CD4-positive, alpha-beta T cell (primary cell): ENCODE data around the gene TRAPPC14. TPM values are rescaled to one million over a fixed set of nuclear protein-coding genes. Genes with fewer than 3 reads are reported as not detected.

Experiments
- ATAC-seq: fragments of 200-7000 bp; cut with Tn5 transposase; one replicate; pipeline ENCODE4 v1.10.0; 2022; ENCODE audit warnings: mild to moderate bottlenecking; ENCODE audit not compliant: poor library complexity
- CTCF ChIA-PET: fragments of 350-600 bp; sonication (Branson Sonifier 250); formaldehyde crosslinking; loops from one replicate; lab custom pipeline; 2021; ENCODE audit warnings: antibody characterized with exemption, inconsistent platforms; lab: Charles Lee
- POLR2A ChIA-PET: fragments of 350-600 bp; sonication (Branson Sonifier 250); formaldehyde crosslinking; loops from one replicate; lab custom pipeline; 2021; ENCODE audit warnings: antibody characterized with exemption, inconsistent platforms; lab: Charles Lee
- DNase-seq, 14 experiments: peaks; one replicate each; pipeline ENCODE4 v3.0.0-alpha.2; 2013 to 2020; ENCODE audit warnings: mixed read lengths in 2 of 14
- H3K27ac ChIP-seq, 2 donors: one replicate each; pipeline versions ENCODE4 v1.5.1 to v1.7.0; 2013; ENCODE audit warnings: low read length in 2 of 2, low read depth in 1 of 2, mild to moderate bottlenecking in 1 of 2
- H3K27me3 ChIP-seq, 2 experiments: 1 replicate in 1 of 2; 2 replicates in 1 of 2; pipeline versions ENCODE4 v1.6.1 to v1.7.0; 2013; ENCODE audit warnings: low read length in 2 of 2, control low read depth in 1 of 2, mild to moderate bottlenecking in 1 of 2, moderate library complexity in 1 of 2; ENCODE audit not compliant: insufficient read depth in 2 of 2, control insufficient read depth in 1 of 2
- H3K36me3 ChIP-seq: one replicate; pipeline ENCODE4 v1.6.1; 2013; ENCODE audit warnings: low read length, control low read depth; ENCODE audit not compliant: insufficient read depth
- H3K4me1 ChIP-seq: one replicate; pipeline ENCODE4 v1.6.1; 2013; ENCODE audit warnings: low read length, control low read depth; ENCODE audit not compliant: insufficient read depth
- H3K4me3 ChIP-seq: one replicate; pipeline ENCODE4 v1.5.1; 2013; ENCODE audit warnings: mild to moderate bottlenecking, low read length, moderate library complexity
- H3K9me3 ChIP-seq, 2 experiments: 1 replicate in 1 of 2; 2 replicates in 1 of 2; pipeline versions ENCODE4 v1.6.1 to v1.7.0; 2013; ENCODE audit warnings: low read length in 2 of 2, mild to moderate bottlenecking in 2 of 2, control low read depth in 1 of 2, moderate library complexity in 1 of 2; ENCODE audit not compliant: control insufficient read depth in 1 of 2, insufficient read depth in 1 of 2
- H3K27ac Mint-ChIP-seq: one replicate; pipeline ENCODE4 v1.8.0; 2020; ENCODE audit warnings: mixed read lengths
- H3K27me3 Mint-ChIP-seq: one replicate; pipeline ENCODE4 v1.8.0; 2021; ENCODE audit warnings: mixed read lengths
- H3K36me3 Mint-ChIP-seq: one replicate; pipeline ENCODE4 v1.8.0; 2021; ENCODE audit warnings: low read depth, mixed read lengths
- H3K4me1 Mint-ChIP-seq: one replicate; pipeline ENCODE4 v1.8.0; 2021; ENCODE audit warnings: low read depth, mixed read lengths
- H3K4me3 Mint-ChIP-seq: one replicate; pipeline ENCODE4 v1.8.0; 2020; ENCODE audit warnings: mild to moderate bottlenecking, mixed read lengths
- H3K9me3 Mint-ChIP-seq: one replicate; pipeline ENCODE4 v1.8.0; 2020; ENCODE audit warnings: mixed read lengths
- CTCF ChIP-seq: fragments of 200-600 bp; IDR thresholded peaks from one replicate; pipeline ENCODE4 v1.8.0; 2022; ENCODE audit warnings: antibody characterized with exemption, mild to moderate bottlenecking
- intact Hi-C, 2 experiments: fragments of 100-400 bp; cut with DNase I in 1 of 2; cut with micrococcal nuclease in 1 of 2; formaldehyde crosslinking; loops; one replicate each; pipeline versions ENCODE4 v1.15.1 to v1.9.0; 2023 to 2025; cut with DNase I, micrococcal nuclease
- polyA plus RNA-seq, 2 donors: library from polyadenylated mRNA; unstranded; fragments of 120-200 nt; gene quantifications; one replicate each; pipeline ENCODE4 v1.2.1, GENCODE V29; 2013
- total RNA-seq, 174 experiments: library from RNA in 2 of 174; stranded (reverse) in 2 of 174; gene quantifications; one replicate each; pipeline ENCODE4 v1.2.3 and lab custom pipeline; 2021 to 2026

The TRAPPC14 gene
- total RNA-seq (10 to 100 TPM; 37.9 to 42.6 TPM), total RNA-seq (lab: John Stamatoyannopoulos, UW) (16.9 to 87.1 (median 41.5) reads per million in 172 experiments)
- polyA plus RNA-seq (2013, experiment 1 of 2), result 41.4 TPM
- 61.1 TPM for polyA plus RNA-seq (2013, experiment 2 of 2)

GRCh38 chr7:100158229-100159098 is at the start of gene TRAPPC14:
TSS of gene TRAPPC14 (minus strand) at chr7:100158723. CDS start at chr7:100158499, 224 bp downstream.
- H3K27ac Mint-ChIP-seq, result peak within 1 kb of the TSS; percentile 76
- peak within 1 kb of the TSS; percentile 93 for H3K4me3 Mint-ChIP-seq
- H3K27me3 Mint-ChIP-seq, result no peaks in the 10 kb centered on the region
- Histone ChIP-seq H3K4me1 (peaks cover 61% of the 10 kb centered on the region), H3K36me3 (peaks cover 38% of the 10 kb centered on the region), H3K4me3 (peak within 1 kb of the TSS; percentile 71), H3K27ac (peak within 1 kb of the TSS; percentile 48 to 87), H3K9me3 (no peaks in the 10 kb centered on the region), H3K27me3 (no peaks in the 10 kb centered on the region)
- CTCF ChIA-PET, result interaction anchor here (1.0 to 1.1 kb wide), 3 partner anchors 10 to 25 kb away, joined by 3 read pairs; partner anchors contain the start of genes GAL3ST4 and LAMTOR4
- peaks cover 59% of the 10 kb centered on the region for H3K4me1 Mint-ChIP-seq
- peaks cover 34% of the 10 kb centered on the region for H3K36me3 Mint-ChIP-seq
- TF ChIP-seq CTCF, result no peak
- no peaks in the 10 kb centered on the region for H3K9me3 Mint-ChIP-seq
- ATAC-seq (peak; percentile 84), DNase-seq (peak; percentile 79 to 98 (median 90))
- intact Hi-C loops, result loop anchor here (1.0 to 5.0 kb wide), 3 partner anchors 10 to 114 kb away; partner anchors contain the start of genes GPC2 (in 1 of the 2), LAMTOR4 (in 1 of the 2) and STAG3 (in 1 of the 2)
- POLR2A ChIA-PET, result interaction anchor here (0.7 to 3.1 kb wide), 10 partner anchors 9 to 64 kb away, joined by 3 to 27 read pairs (median 4); partner anchors contain the start of genes GAL3ST4, GPC2, LAMTOR4 and STAG3

- no peaks in the 10 kb centered on the region for H3K27me3 ChIP-seq
- no peaks in the 10 kb centered on the region for H3K36me3 ChIP-seq
- Mint-ChIP-seq H3K4me1 (peaks cover 14% of the 10 kb centered on the region), H3K27me3 (no peaks in the 10 kb centered on the region), H3K36me3 (no peaks in the 10 kb centered on the region), H3K4me3 (no peak overlapping the region), H3K9me3 (no peaks in the 10 kb centered on the region), H3K27ac (no peak overlapping the region)
- intact Hi-C loops, result no loop called here
- ChIA-PET CTCF (no interaction called here), POLR2A (no interaction called here)
- TF ChIP-seq CTCF, result no peak
- DNase-seq (no peak), ATAC-seq (no peak)
- no peak overlapping the region for H3K27ac ChIP-seq
- no peak overlapping the region for H3K4me3 ChIP-seq
- no peaks in the 10 kb centered on the region for H3K9me3 ChIP-seq
- H3K4me1 ChIP-seq, result peaks cover 12% of the 10 kb centered on the region
Observed at GRCh38 chr7:100204454-100204853, 45.9 kb upstream of the TRAPPC14 start.

- TF ChIP-seq CTCF, result no peak
- intact Hi-C loops, result no loop called here
- ATAC-seq, result no peak
Observed at GRCh38 chr7:100200693-100201092, 42.2 kb upstream of the TRAPPC14 start.

More at GRCh38 chr7:100200693-100201092, 42.2 kb upstream of the TRAPPC14 start:
- ChIA-PET CTCF (no interaction called here), POLR2A (no interaction called here)
- no peaks in the 10 kb centered on the region for H3K36me3 ChIP-seq
- H3K27ac Mint-ChIP-seq, result no peak overlapping the region
- H3K36me3 Mint-ChIP-seq, result no peaks in the 10 kb centered on the region
- no peak overlapping the region for H3K4me3 Mint-ChIP-seq
- H3K9me3 ChIP-seq, result no peaks in the 10 kb centered on the region
- no peaks in the 10 kb centered on the region for H3K4me1 Mint-ChIP-seq
- no peaks in the 10 kb centered on the region for H3K9me3 Mint-ChIP-seq
- H3K27ac ChIP-seq, result no peak overlapping the region
- no peak overlapping the region for H3K4me3 ChIP-seq
- H3K27me3 Mint-ChIP-seq, result no peaks in the 10 kb centered on the region
- no peaks in the 10 kb centered on the region for H3K4me1 ChIP-seq
- no peak for DNase-seq
- no peaks in the 10 kb centered on the region for H3K27me3 ChIP-seq
